ENCODE measurements around the gene NOL11. TPM values are rescaled to one million over a fixed set of nuclear protein-coding genes. Genes with fewer than 3 reads are reported as not detected.

The NOL11 gene
- total and polyA plus RNA-seq, 8 donors = 9.0 to 84.6 (median 32.7) TPM

DNA sequence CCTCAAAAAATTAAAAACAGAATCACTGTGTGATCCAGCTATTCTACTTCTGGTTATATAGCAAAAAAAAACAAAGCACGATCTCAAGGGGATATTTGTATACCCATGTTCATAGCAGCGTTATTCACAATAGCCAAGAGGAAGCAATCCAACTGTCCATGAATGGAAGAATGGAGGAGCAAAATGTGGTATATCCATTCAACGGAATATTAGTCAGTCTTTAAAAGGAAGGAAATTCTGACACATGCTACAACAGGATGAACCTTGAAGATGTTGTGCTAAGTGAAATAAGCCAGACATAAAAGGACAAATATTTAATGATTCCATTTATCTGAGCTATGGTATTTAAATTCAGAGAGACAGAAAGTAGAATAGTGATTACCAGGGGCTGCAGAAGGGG is 4.6 kb upstream of the NOL11 start:
- Histone ChIP-seq H3K4me3 (no peak overlapping the region), H3K36me3 (no peaks in the 10 kb centered on the region), H3K27ac (no peak overlapping the region), H3K4me1 (peaks cover 0 to 6% (median 3%) of the 10 kb centered on the region in 4 donors), H3K9me3 (no peaks in the 10 kb centered on the region), H3K27me3 (no peaks in the 10 kb centered on the region)
- intact Hi-C loops (cut with DNase I; ENCODE audit: low total_unique reads) = no loop called here
- DNase-seq = no peak
- WGBS, 5 donors = 93 to 96% (median 94%) methylated on average over 3 of the region's 3 CpGs
- TF ChIP-seq POLR2A (IDR thresholded peaks at IDR 0.05) = no peak
- TF ChIP-seq, protein P1, sequence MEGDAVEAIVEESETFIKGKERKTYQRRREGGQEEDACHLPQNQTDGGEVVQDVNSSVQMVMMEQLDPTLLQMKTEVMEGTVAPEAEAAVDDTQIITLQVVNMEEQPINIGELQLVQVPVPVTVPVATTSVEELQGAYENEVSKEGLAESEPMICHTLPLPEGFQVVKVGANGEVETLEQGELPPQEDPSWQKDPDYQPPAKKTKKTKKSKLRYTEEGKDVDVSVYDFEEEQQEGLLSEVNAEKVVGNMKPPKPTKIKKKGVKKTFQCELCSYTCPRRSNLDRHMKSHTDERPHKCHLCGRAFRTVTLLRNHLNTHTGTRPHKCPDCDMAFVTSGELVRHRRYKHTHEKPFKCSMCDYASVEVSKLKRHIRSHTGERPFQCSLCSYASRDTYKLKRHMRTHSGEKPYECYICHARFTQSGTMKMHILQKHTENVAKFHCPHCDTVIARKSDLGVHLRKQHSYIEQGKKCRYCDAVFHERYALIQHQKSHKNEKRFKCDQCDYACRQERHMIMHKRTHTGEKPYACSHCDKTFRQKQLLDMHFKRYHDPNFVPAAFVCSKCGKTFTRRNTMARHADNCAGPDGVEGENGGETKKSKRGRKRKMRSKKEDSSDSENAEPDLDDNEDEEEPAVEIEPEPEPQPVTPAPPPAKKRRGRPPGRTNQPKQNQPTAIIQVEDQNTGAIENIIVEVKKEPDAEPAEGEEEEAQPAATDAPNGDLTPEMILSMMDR (IDR thresholded peaks at IDR 0.05) = no peak
- no peak for TF ChIP-seq POLR2AphosphoS5 (IDR thresholded peaks at IDR 0.05)

GRCh38 chr17:67716405-67716798 is 1.3 kb upstream of the NOL11 start:
- intact Hi-C loops (cut with DNase I; ENCODE audit: low total_unique reads) = no loop called here
- Histone ChIP-seq H3K4me3 (no peak overlapping the region), H3K27me3 (no peaks in the 10 kb centered on the region), H3K9me3 (no peaks in the 10 kb centered on the region), H3K27ac (peak overlapping the region in 1 of 5 donors; percentile 91), H3K4me1 (peaks cover 10 to 24% (median 19%) of the 10 kb centered on the region in 4 donors), H3K36me3 (peaks cover 8 to 17% (median 14%) of the 10 kb centered on the region in 4 donors)
- no peak for DNase-seq
- no peak for TF ChIP-seq POLR2AphosphoS5 (IDR thresholded peaks at IDR 0.05)
- TF ChIP-seq POLR2A (IDR thresholded peaks at IDR 0.05) = no peak
- TF ChIP-seq, protein P1 (IDR thresholded peaks at IDR 0.05) = no peak
- no peak for TF ChIP-seq EP300 (IDR thresholded peaks at IDR 0.05)
- WGBS, 5 donors = 88 to 95% (median 93%) methylated on average over 6 of the region's 6 CpGs

- Histone ChIP-seq H3K4me1 (peaks cover 10 to 24% (median 19%) of the 10 kb centered on the region in 4 donors), H3K36me3 (peaks cover 16 to 25% (median 22%) of the 10 kb centered on the region in 4 donors), H3K27me3 (no peaks in the 10 kb centered on the region), H3K4me3 (peak overlapping the region; percentile 87 to 98 (median 91)), H3K9me3 (no peaks in the 10 kb centered on the region), H3K27ac (peak overlapping the region; percentile 80 to 93 (median 92))
- 0 to 2% (median 1%) methylated on average over 5 of the region's 5 CpGs for WGBS, 5 donors
- DNase-seq = no peak
- intact Hi-C loops (cut with DNase I; ENCODE audit: low total_unique reads) = no loop called here
- no peak for TF ChIP-seq EP300 (IDR thresholded peaks at IDR 0.05)
- TF ChIP-seq POLR2AphosphoS5 (IDR thresholded peaks at IDR 0.05) = no peak
- TF ChIP-seq, protein P1 (IDR thresholded peaks at IDR 0.05) = no peak
- no peak for TF ChIP-seq POLR2A (IDR thresholded peaks at IDR 0.05)
Observed at GRCh38 chr17:67717192-67717623, 528 bp upstream of the NOL11 start.

DNA sequence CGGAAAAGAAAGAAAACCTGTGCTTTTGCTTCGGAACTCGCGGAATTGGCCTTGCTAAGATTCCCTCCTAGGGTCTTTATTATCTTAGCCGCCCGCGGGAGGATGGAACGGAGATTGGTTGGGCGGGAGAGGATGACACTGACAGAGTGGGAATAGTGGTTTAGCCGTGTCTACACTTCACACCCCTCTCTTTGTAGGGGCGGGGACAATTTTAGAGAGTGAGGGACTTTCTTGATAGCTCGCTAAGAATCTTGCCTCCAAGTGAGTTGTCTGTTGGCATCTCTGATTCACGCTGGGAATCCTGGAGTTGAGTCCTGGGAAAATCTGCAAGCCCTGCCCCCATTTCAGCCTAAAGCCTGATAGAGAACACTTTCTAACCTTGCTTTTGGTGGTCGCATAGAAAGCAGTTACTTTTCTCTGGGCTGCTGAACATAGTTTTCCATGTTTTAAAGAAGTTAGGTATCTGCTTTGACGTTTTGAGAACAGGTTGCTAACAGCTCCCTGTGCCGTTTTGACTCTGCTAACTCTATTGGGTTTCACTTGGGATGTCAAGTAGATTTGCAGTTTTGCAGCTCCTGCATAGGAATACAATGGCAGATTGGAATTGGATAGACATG is 697 bp downstream of the NOL11 start:
- peak overlapping the region; percentile 82 to 93 (median 92) for H3K27ac ChIP-seq
- H3K4me3 ChIP-seq = peak overlapping the region; percentile 87 to 98 (median 91)
- no peaks in the 10 kb centered on the region for H3K27me3 ChIP-seq
- H3K4me1 ChIP-seq = peaks cover 10 to 24% (median 19%) of the 10 kb centered on the region in 4 donors
- H3K36me3 ChIP-seq = peaks cover 23 to 35% (median 33%) of the 10 kb centered on the region in 4 donors
- intact Hi-C loops (cut with DNase I; ENCODE audit: low total_unique reads) = no loop called here
- WGBS, 5 donors = 0 to 1% (median 0%) methylated on average over 16 of the region's 16 CpGs
- H3K9me3 ChIP-seq = no peaks in the 10 kb centered on the region
- TF ChIP-seq EP300 (IDR thresholded peaks at IDR 0.05) = no peak
- TF ChIP-seq, protein P1 (IDR thresholded peaks at IDR 0.05) = no peak
- DNase-seq = peak in 1 of 2 donors; percentile 54
